GM12878 (cell line): ENCODE data around the gene LAMA5. TPM values are rescaled to one million over a fixed set of nuclear protein-coding genes. Genes with fewer than 3 reads are reported as not detected.

Experiments used
- ATAC-seq: fragments of 200-7000 bp; cut with Tn5 transposase; 3 replicates; pipeline ENCODE4 v1.9.1; 2020; ENCODE audit warnings: mild to moderate bottlenecking, moderate library complexity
- BruUV-seq: library from RNA; stranded (reverse); fragments of 400-500 nt; replicated peaks from 2 replicates; lab custom pipeline; 2021; lab: Mats Ljungman, UMichigan
- CTCF ChIA-PET: fragments of 300-600 bp; sonication (Branson Sonifier 250); formaldehyde crosslinking; extraction: SDS; loops from one replicate; lab custom pipeline; 2021; ENCODE audit warnings: inconsistent platforms; lab: Yijun Ruan, JAX
- POLR2A ChIA-PET: fragments of 350-600 bp; formaldehyde crosslinking; extraction: SDS; loops from one replicate; lab custom pipeline; 2021; ENCODE audit warnings: inconsistent platforms; lab: Charles Lee
- RAD21 ChIA-PET: fragments of 300-600 bp; sonication (Branson Sonifier 250); formaldehyde crosslinking; loops from one replicate; lab custom pipeline; 2023; ENCODE audit warnings: antibody characterized with exemption; ENCODE audit not compliant: unreplicated experiment; lab: Charles Lee
- SMC1A ChIA-PET: fragments of 300-600 bp; sonication (Branson Sonifier 250); formaldehyde crosslinking; loops from one replicate; lab custom pipeline; 2023; ENCODE audit not compliant: unreplicated experiment, uncharacterized antibody; lab: Charles Lee
- DNase-seq: peaks from one replicate; pipeline ENCODE4 v3.0.0-alpha.2; 2011; ENCODE audit warnings: low read depth, low spot score
- FAIRE-seq: peaks from 3 replicates; lab custom pipeline; 2011; peaks lifted over from hg19 to GRCh38; lab: Jason Lieb, UNC
- H2AFZ ChIP-seq: 2 replicates; pipeline ENCODE4 v1.6.0; 2011; ENCODE audit warnings: low read depth, low read length, control low read depth; ENCODE audit not compliant: control insufficient read depth
- H3K27ac ChIP-seq: 2 replicates; pipeline ENCODE4 v1.5.1; 2011; ENCODE audit warnings: control low read depth; ENCODE audit not compliant: control insufficient read depth, insufficient read depth
- H3K27me3 ChIP-seq, 2 experiments: replicated peaks in 1 of 2; 2 replicates each; pipeline versions ENCODE4 v1.6.0 to v1.6.1; 2011; ENCODE audit warnings: low read length in 1 of 2; ENCODE audit not compliant: control insufficient read depth in 2 of 2, insufficient read depth in 2 of 2
- H3K36me3 ChIP-seq, 2 experiments: 2 replicates each; pipeline ENCODE4 v1.5.1; 2011; ENCODE audit warnings: low read length in 1 of 2; ENCODE audit not compliant: control insufficient read depth in 2 of 2, insufficient read depth in 2 of 2
- H3K4me1 ChIP-seq: 2 replicates; pipeline ENCODE4 v1.6.1; 2011; ENCODE audit warnings: mild to moderate bottlenecking, low read length, moderate library complexity, mixed read lengths; ENCODE audit not compliant: control insufficient read depth, insufficient read depth
- H3K4me2 ChIP-seq: 2 replicates; pipeline ENCODE4 v1.6.0; 2011; ENCODE audit warnings: control low read depth; ENCODE audit not compliant: control insufficient read depth, insufficient read depth
- H3K4me3 ChIP-seq: fragments of 200-600 bp; sonication (generic); 2 replicates; pipeline ENCODE4 v1.5.1; 2016
- H3K79me2 ChIP-seq: 2 replicates; pipeline ENCODE4 v1.6.0; 2011; ENCODE audit warnings: low read length; ENCODE audit not compliant: control insufficient read depth, insufficient read depth
- H3K9ac ChIP-seq: 2 replicates; pipeline ENCODE4 v1.8.0; 2011; ENCODE audit warnings: low read length, control low read depth, mixed read lengths; ENCODE audit not compliant: control insufficient read depth, insufficient read depth
- H3K9me3 ChIP-seq: replicated peaks from 3 replicates; pipeline ENCODE4 v1.5.1; 2011; ENCODE audit warnings: mild to moderate bottlenecking, low read length; ENCODE audit not compliant: control insufficient read depth, insufficient read depth
- H4K20me1 ChIP-seq: 2 replicates; pipeline ENCODE4 v1.6.0; 2011; ENCODE audit not compliant: control insufficient read depth, insufficient read depth
- ZNF207 ChIP-seq: fragments of 450-650 bp; IDR thresholded peaks from 2 replicates; pipeline ENCODE4 v1.6.1; 2014; ENCODE audit warnings: antibody characterized with exemption, mild to moderate bottlenecking, borderline replicate concordance
- WGBS: methylation state at CpG from one replicate; pipeline ENCODE4 v1.1.6; 2016; ENCODE audit warnings: low lambda C conversion rate; ENCODE audit not compliant: insufficient replicate concordance, insufficient coverage; ENCODE audit errors: missing lambda C conversion rate; 5-methylcytosine and 5-hydroxymethylcytosine counted together
- in situ Hi-C: fragments of 300-500 bp; cut with MboI; formaldehyde crosslinking; loops from 9 replicates; pipeline ENCODE4 v1.14.3; 2018; ENCODE audit warnings: mixed read lengths
- intact Hi-C: fragments of 100-400 bp; cut with micrococcal nuclease; formaldehyde crosslinking; loops from one replicate; pipeline ENCODE4 v1.14.2; 2022; ENCODE audit not compliant: unreplicated experiment
- microRNA-seq: library from miRNA; unstranded; fragments of <30 nt; microRNA quantifications from one replicate; pipeline ENCODE4, GENCODE V29; 2018
- polyA plus RNA-seq, 11 experiments: library from polyadenylated mRNA; depleted of rRNA in 4 of 11; unstranded in 6 of 11; stranded (reverse) in 5 of 11; fragments of >200 nt; fragmentation: Nextera tagmentation in 4 of 11; fragmentation: Illumina TruSeq in 1 of 11; extraction: Ambion mirVana in 4 of 11; extraction: Trizol in 1 of 11; gene quantifications; 1 replicate in 1 of 11; 2 replicates in 10 of 11; pipeline versions ENCODE4 v1.2.1 to v1.2.3, GENCODE V29; 2011 to 2016; ENCODE audit warnings: inconsistent platforms in 2 of 11, missing spikeins in 2 of 11, low read depth in 1 of 11
- total RNA-seq, 4 experiments: library from RNA; depleted of rRNA in 3 of 4; stranded (reverse); fragments of >200 nt in 3 of 4; fragmentation: Illumina TruSeq in 1 of 4; extraction: Trizol in 1 of 4; gene quantifications; 2 replicates each; pipeline versions ENCODE4 v1.2.1 to v1.2.3, GENCODE V29; 2013 to 2021

Gene LAMA5
- total and polyA plus RNA-seq, 10 of the 15 experiments (the other 5 are each of a cell fraction or from before 2014, with no cell fraction given) = 0.09 to 3.1 (median 1.6) TPM; not detected in 3

GRCh38 chr20:62259294-62259565 is 107.9 kb downstream of the LAMA5 start:
- intact Hi-C loops (no loop called here), in situ Hi-C loops (no loop called here)
- ATAC-seq (no peak), DNase-seq (no peak), FAIRE-seq (no peak)
- Histone ChIP-seq H3K4me1 (no peaks in the 10 kb centered on the region), H3K4me3 (no peak overlapping the region), H3K9me3 (no peaks in the 10 kb centered on the region; the same call in 2 of the 3 replicates), H3K79me2 (no peaks in the 10 kb centered on the region), H3K36me3 (peaks cover 18 to 19% of the 10 kb centered on the region in 2 experiments), H3K27me3 (no peaks in the 10 kb centered on the region), H2AFZ (no peak overlapping the region), H3K4me2 (no peak overlapping the region), H4K20me1 (no peaks in the 10 kb centered on the region; the same call in 1 of the 2 replicates), H3K27ac (no peak overlapping the region), H3K9ac (no peak overlapping the region)
- TF ChIP-seq ZNF207 = no peak
- CTCF ChIA-PET = no interaction called here
- WGBS = 96% methylated on average over 8 of the region's 8 CpGs
- RAD21 ChIA-PET = no interaction called here
- POLR2A ChIA-PET = no interaction called here
- no TSS peak for BruUV-seq
- SMC1A ChIA-PET = no interaction called here

Small RNA genes within 50 kb of the gene (microRNA-seq; reads per million reads assigned to microRNA genes)
- not detected for gene MIR4758

Other genes with a start within 250 kb of the LAMA5 start
Only the 7 nearest of the 11 such genes appear.
- not detected in 2 replicates for gene HRH3, start 147.0 kb downstream of the LAMA5 start, total RNA-seq (2014; rRNA removed)
- not detected in 2 replicates for gene HRH3, start 147.0 kb downstream of the LAMA5 start, total RNA-seq (2014; rRNA removed; fragmentation: Illumina TruSeq; extraction: Trizol)
- gene HRH3, start 147.0 kb downstream of the LAMA5 start, total RNA-seq (2021) = not detected in 2 replicates
- gene HRH3, start 147.0 kb downstream of the LAMA5 start, polyA plus RNA-seq (2011; rRNA removed) = not detected in 2 replicates
- gene HRH3, start 147.0 kb downstream of the LAMA5 start, polyA plus RNA-seq (2014; fragmentation: Illumina TruSeq; extraction: Trizol) = not detected in 2 replicates
- gene HRH3, start 147.0 kb downstream of the LAMA5 start, polyA plus RNA-seq (2014; fragmentation: Nextera tagmentation; extraction: Ambion mirVana) = not detected
- gene HRH3, start 147.0 kb downstream of the LAMA5 start, polyA plus RNA-seq (2014; rRNA removed) = not detected in 2 replicates
- not detected for gene HRH3, start 147.0 kb downstream of the LAMA5 start, polyA plus RNA-seq (2016; fragmentation: Nextera tagmentation; extraction: Ambion mirVana)
- gene OSBPL2, start 128.8 kb downstream of the LAMA5 start, total RNA-seq (2014; rRNA removed) = 16.3 and 17.4 TPM in 2 replicates
- 12.4 and 13.3 TPM in 2 replicates for gene OSBPL2, start 128.8 kb downstream of the LAMA5 start, total RNA-seq (2014; rRNA removed; fragmentation: Illumina TruSeq; extraction: Trizol)
- 22.3 and 24.1 TPM in 2 replicates for gene OSBPL2, start 128.8 kb downstream of the LAMA5 start, total RNA-seq (2021)
- 10.9 and 15.8 TPM in 2 replicates for gene OSBPL2, start 128.8 kb downstream of the LAMA5 start, polyA plus RNA-seq (2011; rRNA removed)
- 15.0 and 16.4 TPM in 2 replicates for gene OSBPL2, start 128.8 kb downstream of the LAMA5 start, polyA plus RNA-seq (2014; fragmentation: Illumina TruSeq; extraction: Trizol)
- 1 to 10 TPM; 2.8 to 4.1 TPM for gene OSBPL2, start 128.8 kb downstream of the LAMA5 start, polyA plus RNA-seq (2014; fragmentation: Nextera tagmentation; extraction: Ambion mirVana)
- 12.7 and 14.4 TPM in 2 replicates for gene OSBPL2, start 128.8 kb downstream of the LAMA5 start, polyA plus RNA-seq (2014; rRNA removed)
- 10 to 100 TPM; 13.8 to 15.4 TPM for gene OSBPL2, start 128.8 kb downstream of the LAMA5 start, polyA plus RNA-seq (2016; fragmentation: Nextera tagmentation; extraction: Ambion mirVana)
- 148 and 160 TPM in 2 replicates for gene ADRM1, start 64.3 kb downstream of the LAMA5 start, total RNA-seq (2014; rRNA removed)
- gene ADRM1, start 64.3 kb downstream of the LAMA5 start, total RNA-seq (2014; rRNA removed; fragmentation: Illumina TruSeq; extraction: Trizol) = 43.3 and 53.3 TPM in 2 replicates
- gene ADRM1, start 64.3 kb downstream of the LAMA5 start, total RNA-seq (2021) = 117 and 125 TPM in 2 replicates
- 33.1 and 67.0 TPM in 2 replicates for gene ADRM1, start 64.3 kb downstream of the LAMA5 start, polyA plus RNA-seq (2011; rRNA removed)
- gene ADRM1, start 64.3 kb downstream of the LAMA5 start, polyA plus RNA-seq (2014; fragmentation: Illumina TruSeq; extraction: Trizol) = 10.2 and 34.3 TPM in 2 replicates
- 10 to 100 TPM in 1 of 2 experiments, 1 to 10 TPM in 1; 3.4 to 13.6 TPM for gene ADRM1, start 64.3 kb downstream of the LAMA5 start, polyA plus RNA-seq (2014; fragmentation: Nextera tagmentation; extraction: Ambion mirVana)
- gene ADRM1, start 64.3 kb downstream of the LAMA5 start, polyA plus RNA-seq (2014; rRNA removed) = 150 and 181 TPM in 2 replicates
- 100 to 1,000 TPM; 207 to 213 TPM for gene ADRM1, start 64.3 kb downstream of the LAMA5 start, polyA plus RNA-seq (2016; fragmentation: Nextera tagmentation; extraction: Ambion mirVana)
- 1,780 and 2,320 TPM in 2 replicates for gene RPS21, start 19.8 kb upstream of the LAMA5 start, total RNA-seq (2014; rRNA removed)
- 1,442 and 1,474 TPM in 2 replicates for gene RPS21, start 19.8 kb upstream of the LAMA5 start, total RNA-seq (2014; rRNA removed; fragmentation: Illumina TruSeq; extraction: Trizol)
- 2,559 and 2,687 TPM in 2 replicates for gene RPS21, start 19.8 kb upstream of the LAMA5 start, total RNA-seq (2021)
- gene RPS21, start 19.8 kb upstream of the LAMA5 start, polyA plus RNA-seq (2011; rRNA removed) = 2,814 and 4,987 TPM in 2 replicates
- gene RPS21, start 19.8 kb upstream of the LAMA5 start, polyA plus RNA-seq (2014; fragmentation: Illumina TruSeq; extraction: Trizol) = 536 and 1,536 TPM in 2 replicates
- gene RPS21, start 19.8 kb upstream of the LAMA5 start, polyA plus RNA-seq (2014; fragmentation: Nextera tagmentation; extraction: Ambion mirVana) = 1,000 to 10,000 TPM; 3,290 to 4,046 TPM
- gene RPS21, start 19.8 kb upstream of the LAMA5 start, polyA plus RNA-seq (2014; rRNA removed) = 3,245 and 4,075 TPM in 2 replicates
- gene RPS21, start 19.8 kb upstream of the LAMA5 start, polyA plus RNA-seq (2016; fragmentation: Nextera tagmentation; extraction: Ambion mirVana) = 1,000 to 10,000 TPM; 1,499 to 1,551 TPM
- gene CABLES2, start 40.0 kb upstream of the LAMA5 start, total RNA-seq (2014; rRNA removed) = 7.7 and 8.8 TPM in 2 replicates
- gene CABLES2, start 40.0 kb upstream of the LAMA5 start, total RNA-seq (2014; rRNA removed; fragmentation: Illumina TruSeq; extraction: Trizol) = 5.3 and 5.9 TPM in 2 replicates
- gene CABLES2, start 40.0 kb upstream of the LAMA5 start, total RNA-seq (2021) = 14.9 and 15.2 TPM in 2 replicates
- gene CABLES2, start 40.0 kb upstream of the LAMA5 start, polyA plus RNA-seq (2011; rRNA removed) = 2.9 and 4.8 TPM in 2 replicates
- gene CABLES2, start 40.0 kb upstream of the LAMA5 start, polyA plus RNA-seq (2014; fragmentation: Illumina TruSeq; extraction: Trizol) = 7.4 and 12.7 TPM in 2 replicates
- gene CABLES2, start 40.0 kb upstream of the LAMA5 start, polyA plus RNA-seq (2014; fragmentation: Nextera tagmentation; extraction: Ambion mirVana) = 1 to 10 TPM; 2.3 to 2.9 TPM
- 10.7 and 11.6 TPM in 2 replicates for gene CABLES2, start 40.0 kb upstream of the LAMA5 start, polyA plus RNA-seq (2014; rRNA removed)
- 1 to 10 TPM; 2.2 to 2.5 TPM for gene CABLES2, start 40.0 kb upstream of the LAMA5 start, polyA plus RNA-seq (2016; fragmentation: Nextera tagmentation; extraction: Ambion mirVana)
- not detected in 2 replicates for gene RBBP8NL, start 60.2 kb upstream of the LAMA5 start, total RNA-seq (2014; rRNA removed)
- gene RBBP8NL, start 60.2 kb upstream of the LAMA5 start, total RNA-seq (2014; rRNA removed; fragmentation: Illumina TruSeq; extraction: Trizol) = not detected in 2 replicates
- gene RBBP8NL, start 60.2 kb upstream of the LAMA5 start, total RNA-seq (2021) = not detected in 2 replicates
- not detected in 2 replicates for gene RBBP8NL, start 60.2 kb upstream of the LAMA5 start, polyA plus RNA-seq (2011; rRNA removed)
- gene RBBP8NL, start 60.2 kb upstream of the LAMA5 start, polyA plus RNA-seq (2014; fragmentation: Illumina TruSeq; extraction: Trizol) = not detected in 2 replicates
- not detected for gene RBBP8NL, start 60.2 kb upstream of the LAMA5 start, polyA plus RNA-seq (2014; fragmentation: Nextera tagmentation; extraction: Ambion mirVana)
- not detected in 2 replicates for gene RBBP8NL, start 60.2 kb upstream of the LAMA5 start, polyA plus RNA-seq (2014; rRNA removed)
- not detected for gene RBBP8NL, start 60.2 kb upstream of the LAMA5 start, polyA plus RNA-seq (2016; fragmentation: Nextera tagmentation; extraction: Ambion mirVana)
- not detected in 2 replicates for gene GATA5, start 108.7 kb upstream of the LAMA5 start, total RNA-seq (2014; rRNA removed)
- not detected in 2 replicates for gene GATA5, start 108.7 kb upstream of the LAMA5 start, total RNA-seq (2014; rRNA removed; fragmentation: Illumina TruSeq; extraction: Trizol)
- not detected in 2 replicates for gene GATA5, start 108.7 kb upstream of the LAMA5 start, total RNA-seq (2021)
- not detected in 2 replicates for gene GATA5, start 108.7 kb upstream of the LAMA5 start, polyA plus RNA-seq (2011; rRNA removed)
- gene GATA5, start 108.7 kb upstream of the LAMA5 start, polyA plus RNA-seq (2014; fragmentation: Illumina TruSeq; extraction: Trizol) = not detected in 2 replicates
- gene GATA5, start 108.7 kb upstream of the LAMA5 start, polyA plus RNA-seq (2014; fragmentation: Nextera tagmentation; extraction: Ambion mirVana) = not detected
- not detected in 2 replicates for gene GATA5, start 108.7 kb upstream of the LAMA5 start, polyA plus RNA-seq (2014; rRNA removed)
- gene GATA5, start 108.7 kb upstream of the LAMA5 start, polyA plus RNA-seq (2016; fragmentation: Nextera tagmentation; extraction: Ambion mirVana) = not detected